GM21526 (cell line): ENCODE measurements around the gene SLC2A10.

Source experiments
- ATAC-seq: cut with Tn5 transposase; IDR thresholded peaks from one replicate; pipeline ENCODE4 v1.9.1; 2021; ENCODE audit warnings: moderate library complexity; ENCODE audit not compliant: unreplicated experiment, low FRiP score

The SLC2A10 gene

GRCh38 chr20:46681032-46681854 is 28.2 kb upstream of the SLC2A10 start:
- ATAC-seq, result no peak

- ATAC-seq, result no peak
Observed at GRCh38 chr20:46682063-46682821, 27.2 kb upstream of the SLC2A10 start.

DNA sequence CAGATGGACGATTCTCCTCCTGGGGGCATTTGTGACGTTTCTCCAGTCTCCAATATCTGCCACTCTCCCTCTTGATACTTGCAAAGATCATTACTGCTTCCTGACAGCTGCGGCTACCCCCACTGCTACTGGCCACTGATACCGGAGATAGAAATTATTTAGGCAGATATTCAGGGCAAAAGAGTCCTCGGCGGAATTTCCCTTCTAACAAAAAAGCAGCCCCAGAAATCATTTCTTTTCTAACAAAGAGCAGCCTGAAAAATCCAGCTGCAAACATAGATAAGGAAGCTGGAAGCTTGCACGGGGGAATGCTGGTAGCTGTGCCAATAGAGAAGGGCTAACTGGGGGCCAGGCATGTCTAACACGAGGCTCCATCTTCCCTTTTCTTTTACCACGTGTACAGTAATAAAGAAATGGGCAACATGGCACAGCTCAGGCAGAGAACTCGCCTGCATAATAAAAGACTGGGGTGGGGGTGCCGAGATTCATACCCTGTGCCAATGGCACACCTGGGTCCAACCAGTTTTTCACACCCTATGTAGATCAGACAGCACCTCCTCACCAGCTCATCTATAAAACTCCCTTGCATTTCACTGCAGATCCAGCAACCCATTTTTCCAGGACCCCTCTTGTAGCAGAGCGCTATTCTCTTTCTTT is 26.3 kb upstream of the SLC2A10 start:
- ATAC-seq, result no peak

- no peak for ATAC-seq
Observed at GRCh38 chr20:46683668-46683938, 25.8 kb upstream of the SLC2A10 start.

- no peak for ATAC-seq
Observed at GRCh38 chr20:46683939-46684750, 25.3 kb upstream of the SLC2A10 start.

- no peak for ATAC-seq
Observed at GRCh38 chr20:46688151-46689081, 21.0 kb upstream of the SLC2A10 start.

- ATAC-seq, result peak; percentile 88
Observed at GRCh38 chr20:46689082-46689753, 20.2 kb upstream of the SLC2A10 start, which contains the start of gene TP53RK. TP53RK (minus strand) TSS chr20:46689444; CDS start chr20:46689414, 30 bp downstream.

DNA sequence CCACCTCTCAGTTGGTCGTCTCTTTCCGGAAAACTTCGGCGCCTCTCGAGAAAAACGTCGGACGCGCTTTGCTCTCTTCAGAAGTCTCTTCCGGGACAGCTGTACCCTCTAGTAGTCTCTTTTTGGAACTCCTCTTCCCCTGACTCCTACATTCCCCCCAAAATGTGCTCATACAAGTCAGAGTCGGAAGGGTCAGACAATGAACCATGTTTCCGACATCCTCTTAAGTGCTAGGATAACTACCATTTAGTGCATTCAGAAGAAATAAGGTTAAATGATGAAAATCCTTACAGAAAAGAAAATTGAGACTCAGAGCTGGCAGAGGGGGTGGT is 19.7 kb upstream of the SLC2A10 start:
- ATAC-seq, result no peak

DNA sequence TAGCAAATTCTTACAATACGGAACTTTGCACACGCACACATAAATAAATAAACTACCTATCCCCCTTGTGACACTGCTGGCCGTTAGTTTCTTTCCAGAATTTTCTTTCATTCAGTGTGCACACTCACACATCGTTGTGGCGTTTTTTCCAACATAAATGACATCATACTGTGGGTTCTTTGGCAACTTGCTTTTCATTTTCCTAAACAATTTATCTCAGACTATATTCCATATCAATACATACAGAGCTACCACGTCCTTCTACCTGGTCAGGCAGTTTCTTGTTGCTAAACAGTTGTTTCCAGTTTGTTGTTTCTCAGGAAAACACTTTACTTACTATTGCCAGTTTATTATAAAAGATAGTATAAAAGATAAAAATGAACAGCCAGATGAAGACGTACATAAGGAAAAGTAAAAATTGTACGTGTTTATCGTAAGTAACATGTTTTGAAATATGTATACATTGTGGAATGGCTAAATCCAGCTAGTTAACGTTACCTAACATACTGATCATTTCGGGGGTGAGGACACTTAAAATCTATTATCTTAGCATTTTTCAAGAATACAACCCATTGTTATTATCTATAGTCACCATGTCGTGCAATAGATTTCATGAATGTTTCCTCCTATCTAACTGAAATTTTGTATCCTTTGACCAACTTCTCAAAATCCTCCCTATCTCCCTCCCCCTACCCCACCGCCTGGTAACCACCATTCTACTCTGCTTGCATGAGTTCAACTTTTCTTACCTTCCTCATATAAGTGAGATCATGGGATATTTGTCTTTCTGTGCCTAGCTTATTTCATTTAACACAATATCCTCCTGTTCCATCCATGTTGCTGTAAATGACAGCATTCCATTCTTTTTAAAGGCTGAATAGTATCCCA is 19.0 kb upstream of the SLC2A10 start:
- no peak for ATAC-seq

GRCh38 chr20:46691196-46691595 is 18.3 kb upstream of the SLC2A10 start:
- no peak for ATAC-seq

GRCh38 chr20:46694484-46694883 is 15.0 kb upstream of the SLC2A10 start:
- ATAC-seq, result no peak

DNA sequence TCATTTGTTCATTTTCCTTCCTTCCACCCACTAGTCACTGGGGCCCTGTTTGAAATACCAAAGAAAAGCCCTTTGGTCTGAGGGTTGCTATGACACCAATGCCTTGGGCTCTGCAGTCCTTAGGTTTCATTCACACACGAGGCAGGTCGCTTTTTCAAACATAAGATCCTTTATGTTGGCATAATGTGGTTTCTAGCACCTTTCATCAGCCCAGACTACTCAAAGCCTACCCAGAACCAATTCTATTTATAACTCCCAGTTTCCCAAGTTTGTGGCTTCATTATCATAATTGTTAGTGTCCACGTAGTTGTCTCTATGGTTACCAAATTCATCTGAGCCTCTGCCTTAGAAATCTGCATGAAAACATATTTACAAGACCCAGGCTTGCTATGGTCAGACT is 13.6 kb upstream of the SLC2A10 start:
- no peak for ATAC-seq

DNA sequence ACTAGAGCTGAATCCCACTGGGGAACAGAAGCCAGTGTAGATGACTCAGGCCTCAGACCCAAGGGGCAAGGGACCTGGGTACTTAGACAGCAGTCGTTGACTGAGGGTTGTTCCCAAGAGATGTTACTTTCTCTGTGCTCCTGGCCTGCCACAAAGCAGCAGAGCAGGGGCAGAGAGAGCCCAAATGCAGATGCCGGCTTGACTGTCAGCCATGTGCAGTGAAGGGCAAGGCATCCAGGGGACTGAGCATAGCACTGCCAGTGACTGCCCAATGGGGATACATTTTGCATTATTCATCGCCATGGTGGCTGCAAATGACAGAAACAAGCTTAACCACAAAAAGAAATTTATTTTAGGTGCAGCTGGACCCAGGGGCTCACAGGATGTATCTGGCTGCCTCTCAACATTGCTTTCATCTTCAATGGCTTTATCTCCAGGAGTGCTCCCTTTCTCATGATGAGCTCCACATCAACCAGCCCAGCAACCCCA is 12.6 kb upstream of the SLC2A10 start:
- ATAC-seq, result no peak

- no peak for ATAC-seq
Observed at GRCh38 chr20:46698788-46699187, 10.7 kb upstream of the SLC2A10 start.

GRCh38 chr20:46699651-46700359 is 9.6 kb upstream of the SLC2A10 start:
- ATAC-seq, result no peak

GRCh38 chr20:46700481-46700880 is 9.0 kb upstream of the SLC2A10 start:
- no peak for ATAC-seq

DNA sequence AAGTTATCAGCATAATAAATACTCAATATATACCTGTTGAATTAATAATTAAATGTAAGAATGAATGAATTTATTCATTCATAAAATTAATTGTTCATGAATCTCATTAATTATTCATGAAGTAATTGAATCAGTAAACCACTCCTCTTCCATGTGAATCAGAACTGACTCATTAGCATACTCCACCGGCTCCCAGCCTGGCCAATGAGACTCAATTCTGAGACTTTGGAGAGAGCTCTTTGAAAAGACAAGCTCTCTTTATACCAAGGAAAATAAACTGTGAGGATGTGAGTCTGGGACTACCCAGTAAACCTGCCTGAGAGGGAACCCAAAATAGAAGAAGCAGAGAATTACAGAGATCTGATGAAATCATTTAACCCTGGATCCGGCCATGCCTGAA is 8.4 kb upstream of the SLC2A10 start:
- ATAC-seq, result no peak
